Measurements from ENCODE around the gene SHISA7. TPM values are rescaled to one million over a fixed set of nuclear protein-coding genes. Genes with fewer than 3 reads are reported as not detected.

Gene SHISA7
- total and polyA plus RNA-seq, 2 of the 4 experiments (the other 2 are of a cell fraction), result not detected

DNA sequence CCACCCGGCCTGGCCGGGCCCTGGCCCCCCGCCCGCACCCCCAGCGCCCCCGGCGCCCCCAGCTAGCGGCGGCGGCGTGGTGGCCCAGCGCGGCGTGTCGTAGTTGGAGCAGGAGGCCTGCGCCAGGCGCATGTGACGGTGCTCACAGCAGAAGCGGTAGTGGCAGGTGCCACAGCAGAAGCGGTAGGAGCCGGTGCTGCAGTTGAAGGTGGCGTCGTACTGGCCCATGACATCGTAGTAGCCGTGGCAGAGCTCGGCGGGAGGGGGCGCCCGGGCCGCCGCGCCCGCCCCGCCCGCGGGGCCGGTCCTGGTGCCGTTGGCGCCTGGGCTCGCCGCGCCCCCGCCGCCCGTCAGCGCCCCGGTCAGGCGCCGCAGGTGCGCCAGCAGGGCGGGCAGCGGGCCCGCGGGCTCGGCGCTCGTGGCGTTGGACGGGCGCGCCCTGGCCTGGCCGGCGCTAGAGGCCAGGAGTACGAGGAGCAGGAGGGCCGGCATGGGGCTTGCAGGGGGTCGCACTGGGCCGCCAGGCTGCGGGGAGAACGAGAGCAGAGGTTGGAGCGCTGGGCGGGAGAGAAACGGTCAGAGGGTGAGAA, 633 bp downstream of the SHISA7 start:
- Histone ChIP-seq H2BK15ac (ENCODE audit: low read depth, low read length) (no peak overlapping the region), H3K36me3 (ENCODE audit: control insufficient read depth, insufficient read depth, low read length) (no peaks in the 10 kb centered on the region), H2BK5ac (ENCODE audit: low read depth, low read length, poor library complexity, severe bottlenecking) (no peak overlapping the region), H3K14ac (replicated peaks; ENCODE audit: low read depth, low read length) (no peak overlapping the region), H2BK120ac (ENCODE audit: low read depth, low read length) (no peak overlapping the region), H3K79me1 (ENCODE audit: low read depth in 1 of 2, low read length in 2 of 2) (no peaks in the 10 kb centered on the region), H4K91ac (ENCODE audit: insufficient read depth, low read depth, low read length) (no peak overlapping the region), H3K23ac (ENCODE audit: low read depth, low read length) (no peak overlapping the region), H3K4me2 (ENCODE audit: low read depth, low read length) (no peak overlapping the region), H2AK9ac (replicated peaks; ENCODE audit: low read depth, low read length, poor library complexity) (no peak overlapping the region), H2BK20ac (ENCODE audit: low read depth, low read length) (no peak overlapping the region), H3K9me1 (ENCODE audit: insufficient read depth, low read length) (no peaks in the 10 kb centered on the region; the same call in 1 of the 2 replicates), H4K20me1 (ENCODE audit: insufficient read depth, low read length) (peaks cover 1% of the 10 kb centered on the region; the same call in 1 of the 2 replicates), H3K56ac (ENCODE audit: extremely low read depth, insufficient read depth, low read length) (no peak overlapping the region), H3K4me3 (ENCODE audit: insufficient read depth, low read depth, low read length) (no peak overlapping the region), H3K4ac (ENCODE audit: low read depth, low read length) (no peak overlapping the region), H3K27ac (ENCODE audit: insufficient read depth, low read length) (no peak overlapping the region), H2AFZ (replicated peaks; ENCODE audit: low read length, poor library complexity) (no peak overlapping the region), H4K8ac (ENCODE audit: low read depth in 2 of 2, low read length in 2 of 2) (no peak overlapping the region), H3K27me3 (ENCODE audit: control insufficient read depth, insufficient read depth, low read length) (peaks cover 71% of the 10 kb centered on the region), H3K9me3 (ENCODE audit: control insufficient read depth, insufficient read depth, low read length) (no peaks in the 10 kb centered on the region), H4K5ac (ENCODE audit: low read depth, low read length) (no peak overlapping the region), H2AK5ac (ENCODE audit: low read depth, low read length) (no peak overlapping the region), H3K9ac (ENCODE audit: low read depth, low read length) (no peak overlapping the region), H3K18ac (ENCODE audit: low read depth, low read length) (no peak overlapping the region), H3K4me1 (ENCODE audit: control insufficient read depth, insufficient read depth, low read length) (no peaks in the 10 kb centered on the region)
- TF ChIP-seq RFX5 (IDR thresholded peaks at IDR 0.05; ENCODE audit: low read depth, low read length) (no peak), MAZ (IDR thresholded peaks at IDR 0.05; ENCODE audit: borderline replicate concordance, low read depth, low read length) (no peak), MAFK (IDR thresholded peaks at IDR 0.05; ENCODE audit: low read depth, low read length) (no peak), CEBPB (IDR thresholded peaks at IDR 0.05; ENCODE audit: low read depth, low read length) (no peak), POLR2A (IDR thresholded peaks at IDR 0.05; ENCODE audit: low read depth, low read length) (no peak), SMC3 (IDR thresholded peaks at IDR 0.05; ENCODE audit: low read depth, low read length) (no peak), CHD1 (IDR thresholded peaks at IDR 0.05; ENCODE audit: low read depth, low read length) (no peak), RAD21 (IDR thresholded peaks at IDR 0.05; ENCODE audit: low read length) (no peak)
- TF ChIP-seq, protein P1, sequence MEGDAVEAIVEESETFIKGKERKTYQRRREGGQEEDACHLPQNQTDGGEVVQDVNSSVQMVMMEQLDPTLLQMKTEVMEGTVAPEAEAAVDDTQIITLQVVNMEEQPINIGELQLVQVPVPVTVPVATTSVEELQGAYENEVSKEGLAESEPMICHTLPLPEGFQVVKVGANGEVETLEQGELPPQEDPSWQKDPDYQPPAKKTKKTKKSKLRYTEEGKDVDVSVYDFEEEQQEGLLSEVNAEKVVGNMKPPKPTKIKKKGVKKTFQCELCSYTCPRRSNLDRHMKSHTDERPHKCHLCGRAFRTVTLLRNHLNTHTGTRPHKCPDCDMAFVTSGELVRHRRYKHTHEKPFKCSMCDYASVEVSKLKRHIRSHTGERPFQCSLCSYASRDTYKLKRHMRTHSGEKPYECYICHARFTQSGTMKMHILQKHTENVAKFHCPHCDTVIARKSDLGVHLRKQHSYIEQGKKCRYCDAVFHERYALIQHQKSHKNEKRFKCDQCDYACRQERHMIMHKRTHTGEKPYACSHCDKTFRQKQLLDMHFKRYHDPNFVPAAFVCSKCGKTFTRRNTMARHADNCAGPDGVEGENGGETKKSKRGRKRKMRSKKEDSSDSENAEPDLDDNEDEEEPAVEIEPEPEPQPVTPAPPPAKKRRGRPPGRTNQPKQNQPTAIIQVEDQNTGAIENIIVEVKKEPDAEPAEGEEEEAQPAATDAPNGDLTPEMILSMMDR (conservative IDR thresholded peaks at IDR 0.05; ENCODE audit: low read depth, low read length), result no peak
- TF ChIP-seq, protein P2, sequence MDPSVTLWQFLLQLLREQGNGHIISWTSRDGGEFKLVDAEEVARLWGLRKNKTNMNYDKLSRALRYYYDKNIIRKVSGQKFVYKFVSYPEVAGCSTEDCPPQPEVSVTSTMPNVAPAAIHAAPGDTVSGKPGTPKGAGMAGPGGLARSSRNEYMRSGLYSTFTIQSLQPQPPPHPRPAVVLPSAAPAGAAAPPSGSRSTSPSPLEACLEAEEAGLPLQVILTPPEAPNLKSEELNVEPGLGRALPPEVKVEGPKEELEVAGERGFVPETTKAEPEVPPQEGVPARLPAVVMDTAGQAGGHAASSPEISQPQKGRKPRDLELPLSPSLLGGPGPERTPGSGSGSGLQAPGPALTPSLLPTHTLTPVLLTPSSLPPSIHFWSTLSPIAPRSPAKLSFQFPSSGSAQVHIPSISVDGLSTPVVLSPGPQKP (IDR thresholded peaks at IDR 0.05; ENCODE audit: borderline replicate concordance, low read depth, low read length), result no peak
- TF ChIP-seq, protein P3, sequence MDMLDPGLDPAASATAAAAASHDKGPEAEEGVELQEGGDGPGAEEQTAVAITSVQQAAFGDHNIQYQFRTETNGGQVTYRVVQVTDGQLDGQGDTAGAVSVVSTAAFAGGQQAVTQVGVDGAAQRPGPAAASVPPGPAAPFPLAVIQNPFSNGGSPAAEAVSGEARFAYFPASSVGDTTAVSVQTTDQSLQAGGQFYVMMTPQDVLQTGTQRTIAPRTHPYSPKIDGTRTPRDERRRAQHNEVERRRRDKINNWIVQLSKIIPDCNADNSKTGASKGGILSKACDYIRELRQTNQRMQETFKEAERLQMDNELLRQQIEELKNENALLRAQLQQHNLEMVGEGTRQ (IDR thresholded peaks at IDR 0.05; ENCODE audit: low read depth, low read length), result no peak
- BruUV-seq (replicated peaks), result no TSS peak
- DNase-seq (no peak), ATAC-seq (ENCODE audit: low read depth) (no peak)
- intact Hi-C loops (cut with micrococcal nuclease) (no loop called here), dilution Hi-C loops (cut with HindIII; ENCODE audit: low sequenced_read_pairs, unreplicated experiment) (no loop called here), in situ Hi-C loops (cut with MboI; ENCODE audit: low sequenced_read_pairs) (no loop called here)
- 0% methylated on average over 9 of the region's 72 CpGs; no CpG with 5 or more reads in 1 of the 2 experiments for WGBS, 2 experiments (ENCODE audit: extremely low coverage in 2 of 2, insufficient read length in 1 of 2)
- ChIA-PET POLR2A (ENCODE audit: unreplicated experiment) (no interaction called here), CTCF (no interaction called here)

Measured in IMR-90 (cell line).